DND-41 (cell line): Measurements from ENCODE around the gene CACNB4.

Experiments
- ATAC-seq: fragments of 200-7000 bp; cut with Tn5 transposase; 3 replicates; pipeline ENCODE4 v1.9.1; 2021; ENCODE audit warnings: low read depth; ENCODE audit not compliant: insufficient read depth
- DNase-seq: peaks from one replicate; pipeline ENCODE4 v3.0.0-alpha.2; 2020
- H2AFZ ChIP-seq: 2 replicates; pipeline ENCODE4 v1.6.0; 2012; ENCODE audit warnings: low read depth, low read length
- H3K27ac ChIP-seq: 2 replicates; pipeline ENCODE4 v1.5.1; 2012; ENCODE audit warnings: low read length, inconsistent platforms
- H3K27me3 ChIP-seq: fragments of 200-600 bp; sonication (generic); 2 replicates; pipeline ENCODE4 v1.6.0; 2012; ENCODE audit warnings: low read length, mild to moderate bottlenecking, inconsistent platforms; ENCODE audit not compliant: insufficient read depth, poor library complexity
- H3K36me3 ChIP-seq: 2 replicates; pipeline ENCODE4 v1.5.1; 2012; ENCODE audit warnings: low read length, inconsistent platforms; ENCODE audit not compliant: insufficient read depth
- H3K4me1 ChIP-seq: 2 replicates; pipeline ENCODE4 v1.5.1; 2012; ENCODE audit warnings: mild to moderate bottlenecking, low read length; ENCODE audit not compliant: insufficient read depth
- H3K4me2 ChIP-seq: 2 replicates; pipeline ENCODE4 v1.6.0; 2012; ENCODE audit warnings: mild to moderate bottlenecking, moderate library complexity, low read length, inconsistent platforms; ENCODE audit not compliant: insufficient read depth
- H3K4me3 ChIP-seq, 2 experiments: fragments of 200-600 bp in 1 of 2; shearing (Covaris generic) in 1 of 2; 2 replicates each; pipeline ENCODE4 v1.5.1; 2012 to 2016; ENCODE audit warnings: inconsistent platforms in 2 of 2, low read length in 2 of 2, mild to moderate bottlenecking in 2 of 2, low read depth in 1 of 2, moderate library complexity in 1 of 2
- H3K79me2 ChIP-seq: 2 replicates; pipeline ENCODE4 v1.6.0; 2012; ENCODE audit warnings: low read length, inconsistent platforms; ENCODE audit not compliant: insufficient read depth
- H3K9ac ChIP-seq: 2 replicates; pipeline ENCODE4 v1.6.0; 2012; ENCODE audit warnings: low read depth, mild to moderate bottlenecking, inconsistent platforms, low read length, moderate library complexity
- H3K9me3 ChIP-seq: 2 replicates; pipeline ENCODE4 v1.5.1; 2012; ENCODE audit warnings: low read length, moderate library complexity, mild to moderate bottlenecking, inconsistent platforms; ENCODE audit not compliant: insufficient read depth, severe bottlenecking
- H4K20me1 ChIP-seq: 2 replicates; pipeline ENCODE4 v1.6.0; 2012; ENCODE audit warnings: low read length; ENCODE audit not compliant: insufficient read depth
- EZH2 ChIP-seq: IDR thresholded peaks from 3 replicates; pipeline ENCODE4 v1.6.1; 2012; ENCODE audit warnings: borderline replicate concordance, low read depth, mild to moderate bottlenecking, moderate library complexity, low read length, inconsistent platforms; ENCODE audit not compliant: severe bottlenecking
- TF ChIP-seq, protein P1 (sequence below): IDR thresholded peaks from 2 replicates; pipeline ENCODE4 v1.5.1; 2012; ENCODE audit warnings: borderline replicate concordance, low read length, moderate library complexity, mild to moderate bottlenecking; ENCODE audit not compliant: poor library complexity, severe bottlenecking; ENCODE audit errors: extremely low read depth

Gene CACNB4

GRCh38 chr2:152054593-152054992 lies 44.3 kb downstream of the CACNB4 start:
- TF ChIP-seq, protein P1, sequence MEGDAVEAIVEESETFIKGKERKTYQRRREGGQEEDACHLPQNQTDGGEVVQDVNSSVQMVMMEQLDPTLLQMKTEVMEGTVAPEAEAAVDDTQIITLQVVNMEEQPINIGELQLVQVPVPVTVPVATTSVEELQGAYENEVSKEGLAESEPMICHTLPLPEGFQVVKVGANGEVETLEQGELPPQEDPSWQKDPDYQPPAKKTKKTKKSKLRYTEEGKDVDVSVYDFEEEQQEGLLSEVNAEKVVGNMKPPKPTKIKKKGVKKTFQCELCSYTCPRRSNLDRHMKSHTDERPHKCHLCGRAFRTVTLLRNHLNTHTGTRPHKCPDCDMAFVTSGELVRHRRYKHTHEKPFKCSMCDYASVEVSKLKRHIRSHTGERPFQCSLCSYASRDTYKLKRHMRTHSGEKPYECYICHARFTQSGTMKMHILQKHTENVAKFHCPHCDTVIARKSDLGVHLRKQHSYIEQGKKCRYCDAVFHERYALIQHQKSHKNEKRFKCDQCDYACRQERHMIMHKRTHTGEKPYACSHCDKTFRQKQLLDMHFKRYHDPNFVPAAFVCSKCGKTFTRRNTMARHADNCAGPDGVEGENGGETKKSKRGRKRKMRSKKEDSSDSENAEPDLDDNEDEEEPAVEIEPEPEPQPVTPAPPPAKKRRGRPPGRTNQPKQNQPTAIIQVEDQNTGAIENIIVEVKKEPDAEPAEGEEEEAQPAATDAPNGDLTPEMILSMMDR: no peak
- TF ChIP-seq EZH2: no peak
- Histone ChIP-seq H3K36me3 (no peaks in the 10 kb centered on the region), H3K4me3 (no peak overlapping the region), H3K4me1 (no peaks in the 10 kb centered on the region), H3K79me2 (no peaks in the 10 kb centered on the region), H4K20me1 (no peaks in the 10 kb centered on the region), H3K4me2 (no peak overlapping the region), H3K9ac (no peak overlapping the region), H3K27ac (no peak overlapping the region), H3K27me3 (no peaks in the 10 kb centered on the region), H3K9me3 (peaks cover 2% of the 10 kb centered on the region), H2AFZ (no peak overlapping the region)
- ATAC-seq (no peak), DNase-seq (no peak)

DNA sequence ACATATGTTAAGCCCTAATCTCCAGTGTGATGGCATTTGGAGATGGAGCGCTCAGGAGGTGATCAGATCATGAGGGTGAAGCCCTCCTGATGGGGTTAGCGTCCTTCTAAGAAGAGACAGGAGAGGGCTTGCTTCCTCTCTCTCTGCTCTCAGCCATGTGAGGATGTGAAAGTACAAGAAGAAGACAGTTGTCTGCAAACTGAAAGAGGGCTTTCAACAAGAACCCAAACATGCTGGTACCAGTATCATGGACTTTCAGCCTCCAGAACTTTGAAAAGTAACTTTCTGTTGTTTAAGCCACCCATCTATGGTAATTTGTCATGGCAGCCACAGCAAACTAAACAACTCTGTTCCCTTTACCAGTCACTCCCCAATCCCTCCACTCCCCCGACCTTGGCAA lies 47.4 kb downstream of the CACNB4 start:
- Histone ChIP-seq H3K27me3 (no peaks in the 10 kb centered on the region), H4K20me1 (no peaks in the 10 kb centered on the region), H2AFZ (no peak overlapping the region), H3K9me3 (no peaks in the 10 kb centered on the region), H3K9ac (no peak overlapping the region), H3K36me3 (no peaks in the 10 kb centered on the region), H3K27ac (no peak overlapping the region), H3K4me2 (no peak overlapping the region), H3K79me2 (no peaks in the 10 kb centered on the region), H3K4me3 (no peak overlapping the region), H3K4me1 (no peaks in the 10 kb centered on the region)
- DNase-seq: no peak
- ATAC-seq: no peak
- TF ChIP-seq, protein P1: no peak
- no peak for TF ChIP-seq EZH2

DNA sequence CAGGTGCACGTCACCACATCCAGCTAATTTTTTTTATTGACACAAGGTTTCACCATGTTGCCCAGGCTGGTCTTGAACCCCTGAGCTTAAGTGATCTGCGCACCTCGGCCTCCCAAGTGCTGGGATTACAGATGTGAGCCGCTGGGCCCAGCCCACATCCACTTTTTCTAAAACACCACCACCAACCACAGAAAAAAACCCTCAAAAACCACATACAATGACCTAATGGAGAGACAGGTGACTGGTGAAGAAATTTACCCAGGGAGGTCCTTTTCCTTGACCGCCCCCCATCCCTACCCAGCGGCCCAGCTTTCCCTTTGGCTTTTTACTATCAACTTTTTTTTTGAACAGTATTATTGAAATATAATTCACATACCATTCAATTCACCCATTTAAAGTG lies 47.9 kb downstream of the CACNB4 start:
- Histone ChIP-seq H3K27ac (no peak overlapping the region), H3K9ac (no peak overlapping the region), H3K4me1 (no peaks in the 10 kb centered on the region), H3K9me3 (no peaks in the 10 kb centered on the region), H3K36me3 (no peaks in the 10 kb centered on the region), H4K20me1 (no peaks in the 10 kb centered on the region), H3K79me2 (no peaks in the 10 kb centered on the region), H2AFZ (no peak overlapping the region), H3K27me3 (no peaks in the 10 kb centered on the region), H3K4me3 (no peak overlapping the region), H3K4me2 (no peak overlapping the region)
- no peak for ATAC-seq
- DNase-seq: no peak
- TF ChIP-seq, protein P1: no peak
- no peak for TF ChIP-seq EZH2

GRCh38 chr2:152050341-152050740 lies 48.5 kb downstream of the CACNB4 start:
- Histone ChIP-seq H3K4me2 (no peak overlapping the region), H3K27me3 (no peaks in the 10 kb centered on the region)
- no peak for ATAC-seq

More at GRCh38 chr2:152050341-152050740, 48.5 kb downstream of the CACNB4 start:
- no peaks in the 10 kb centered on the region for H3K4me1 ChIP-seq
- no peak overlapping the region for H3K4me3 ChIP-seq
- H3K36me3 ChIP-seq: no peaks in the 10 kb centered on the region
- H3K27ac ChIP-seq: no peak overlapping the region
- H3K79me2 ChIP-seq: no peaks in the 10 kb centered on the region
- DNase-seq: no peak
- H4K20me1 ChIP-seq: no peaks in the 10 kb centered on the region
- no peak overlapping the region for H3K9ac ChIP-seq
- TF ChIP-seq, protein P1: no peak
- no peak for TF ChIP-seq EZH2
- no peak overlapping the region for H2AFZ ChIP-seq
- H3K9me3 ChIP-seq: no peaks in the 10 kb centered on the region
